HL-60/S4 (cell line): ENCODE measurements around the gene PAPLN.

Experiments used
- in situ Hi-C: fragments of 300-500 bp; cut with MboI; formaldehyde crosslinking; loops from 2 replicates; pipeline ENCODE4 v1.14.3; 2022; ENCODE audit warnings: low sequenced_read_pairs

PAPLN gene

DNA sequence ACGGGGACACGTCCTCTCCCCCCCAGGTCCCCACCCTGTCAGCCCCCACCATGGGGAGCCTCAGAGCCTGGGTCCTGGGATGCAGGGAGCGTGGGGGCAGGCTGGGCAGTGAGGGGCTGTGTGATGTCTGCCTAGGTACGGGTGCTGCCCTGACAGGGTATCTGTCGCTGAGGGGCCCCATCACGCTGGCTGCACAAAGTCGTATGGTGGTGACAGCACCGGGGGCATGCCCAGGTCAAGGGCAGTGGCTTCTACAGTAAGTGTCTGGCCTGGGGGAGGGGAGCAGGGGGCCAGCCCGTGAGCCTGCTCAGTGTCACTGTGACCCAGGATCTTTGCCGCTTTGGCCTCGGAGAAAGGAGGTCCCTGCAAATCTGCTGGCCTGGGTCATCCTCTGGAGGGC lies 23.3 kb downstream of the PAPLN start:
- in situ Hi-C loops, result no loop called here

DNA sequence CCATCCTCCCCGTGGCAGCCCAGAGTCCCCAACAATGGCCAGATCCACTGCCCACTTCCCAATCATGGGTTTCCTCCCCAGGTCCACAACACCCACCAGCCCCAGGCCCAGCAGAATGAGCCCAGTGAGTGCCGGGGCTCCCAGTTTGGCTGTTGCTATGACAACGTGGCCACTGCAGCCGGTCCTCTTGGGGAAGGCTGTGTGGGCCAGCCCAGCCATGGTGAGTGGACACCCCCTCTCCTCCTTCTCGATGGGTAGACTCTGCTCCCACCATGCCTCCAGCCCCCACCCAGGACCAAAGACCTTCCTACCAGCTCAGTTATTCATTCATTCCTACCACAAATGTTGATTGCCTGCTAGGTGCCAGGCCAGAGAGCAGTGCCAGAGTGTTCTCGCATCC lies 23.8 kb downstream of the PAPLN start:
- in situ Hi-C loops, result no loop called here

GRCh38 chr14:73261520-73262426 lies 24.5 kb downstream of the PAPLN start:
- in situ Hi-C loops, result no loop called here

DNA sequence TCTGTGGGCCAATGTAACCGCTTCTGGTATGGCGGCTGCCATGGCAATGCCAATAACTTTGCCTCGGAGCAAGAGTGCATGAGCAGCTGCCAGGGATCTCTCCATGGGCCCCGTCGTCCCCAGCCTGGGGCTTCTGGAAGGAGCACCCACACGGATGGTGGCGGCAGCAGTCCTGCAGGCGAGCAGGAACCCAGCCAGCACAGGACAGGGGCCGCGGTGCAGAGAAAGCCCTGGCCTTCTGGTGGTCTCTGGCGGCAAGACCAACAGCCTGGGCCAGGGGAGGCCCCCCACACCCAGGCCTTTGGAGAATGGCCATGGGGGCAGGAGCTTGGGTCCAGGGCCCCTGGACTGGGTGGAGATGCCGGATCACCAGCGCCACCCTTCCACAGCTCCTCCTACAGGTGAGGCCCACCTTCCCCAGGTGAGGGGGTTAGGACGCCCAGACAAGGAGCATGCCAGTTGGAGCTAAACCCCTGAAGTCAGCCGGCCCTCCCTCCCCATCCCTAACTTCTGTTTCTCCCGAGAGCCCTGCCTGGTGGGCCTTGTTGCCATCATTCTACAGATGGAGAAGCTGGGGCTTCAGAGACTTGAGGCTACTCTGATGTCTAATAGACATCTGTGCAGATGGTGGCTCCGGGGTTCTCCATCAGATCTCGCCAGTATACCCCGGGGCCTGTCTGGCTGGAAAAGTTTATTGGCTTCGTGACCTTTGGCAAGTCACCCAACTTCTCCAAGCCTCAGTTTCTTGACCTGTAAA lies 25.3 kb downstream of the PAPLN start:
- in situ Hi-C loops, result no loop called here

DNA sequence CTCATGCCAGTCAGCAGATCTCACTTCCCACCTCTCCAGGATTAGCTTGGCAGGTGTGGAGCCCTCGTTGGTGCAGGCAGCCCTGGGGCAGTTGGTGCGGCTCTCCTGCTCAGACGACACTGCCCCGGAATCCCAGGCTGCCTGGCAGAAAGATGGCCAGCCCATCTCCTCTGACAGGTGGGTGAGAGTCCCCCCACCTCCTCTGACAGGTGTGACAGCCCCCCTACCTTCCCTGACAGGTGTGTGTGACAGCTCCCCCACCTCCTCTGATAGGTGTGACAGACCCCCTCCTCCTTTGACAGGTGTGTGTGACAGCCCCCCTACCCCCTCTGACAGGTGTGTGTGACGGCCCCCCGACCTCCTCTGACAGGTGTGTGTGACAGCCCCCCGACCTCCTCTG lies 26.3 kb downstream of the PAPLN start:
- in situ Hi-C loops, result no loop called here

DNA sequence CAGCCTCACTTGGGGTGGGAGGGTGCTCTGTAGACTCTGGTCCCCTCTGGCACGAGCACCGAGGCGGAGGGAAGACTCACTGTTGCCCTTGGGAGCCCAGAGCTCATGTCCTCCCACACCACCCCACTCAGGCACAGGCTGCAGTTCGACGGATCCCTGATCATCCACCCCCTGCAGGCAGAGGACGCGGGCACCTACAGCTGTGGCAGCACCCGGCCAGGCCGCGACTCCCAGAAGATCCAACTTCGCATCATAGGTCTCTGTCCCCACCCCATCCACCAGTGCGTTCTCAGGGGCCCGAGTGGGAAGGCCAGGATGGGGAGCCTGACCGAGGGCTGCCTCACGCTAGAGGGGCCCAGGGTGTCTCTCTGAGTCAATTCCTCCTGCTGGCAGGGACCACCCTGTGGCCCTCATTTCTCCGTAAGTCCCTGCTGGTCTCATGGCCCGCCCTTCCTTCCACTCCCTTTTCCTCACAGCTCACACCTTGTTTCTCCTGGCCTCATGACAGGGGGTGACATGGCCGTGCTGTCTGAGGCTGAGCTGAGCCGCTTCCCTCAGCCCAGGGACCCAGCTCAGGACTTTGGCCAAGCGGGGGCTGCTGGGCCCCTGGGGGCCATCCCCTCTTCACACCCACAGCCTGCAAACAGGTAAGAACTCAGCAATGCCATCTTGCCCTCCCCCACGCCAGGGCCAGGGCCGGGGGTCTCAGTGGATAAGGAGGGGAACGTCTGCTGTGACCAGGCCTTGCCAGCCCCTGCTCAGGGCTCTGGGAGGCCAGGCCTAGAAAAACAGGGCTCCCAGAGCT lies 27.0 kb downstream of the PAPLN start:
- in situ Hi-C loops, result no loop called here

DNA sequence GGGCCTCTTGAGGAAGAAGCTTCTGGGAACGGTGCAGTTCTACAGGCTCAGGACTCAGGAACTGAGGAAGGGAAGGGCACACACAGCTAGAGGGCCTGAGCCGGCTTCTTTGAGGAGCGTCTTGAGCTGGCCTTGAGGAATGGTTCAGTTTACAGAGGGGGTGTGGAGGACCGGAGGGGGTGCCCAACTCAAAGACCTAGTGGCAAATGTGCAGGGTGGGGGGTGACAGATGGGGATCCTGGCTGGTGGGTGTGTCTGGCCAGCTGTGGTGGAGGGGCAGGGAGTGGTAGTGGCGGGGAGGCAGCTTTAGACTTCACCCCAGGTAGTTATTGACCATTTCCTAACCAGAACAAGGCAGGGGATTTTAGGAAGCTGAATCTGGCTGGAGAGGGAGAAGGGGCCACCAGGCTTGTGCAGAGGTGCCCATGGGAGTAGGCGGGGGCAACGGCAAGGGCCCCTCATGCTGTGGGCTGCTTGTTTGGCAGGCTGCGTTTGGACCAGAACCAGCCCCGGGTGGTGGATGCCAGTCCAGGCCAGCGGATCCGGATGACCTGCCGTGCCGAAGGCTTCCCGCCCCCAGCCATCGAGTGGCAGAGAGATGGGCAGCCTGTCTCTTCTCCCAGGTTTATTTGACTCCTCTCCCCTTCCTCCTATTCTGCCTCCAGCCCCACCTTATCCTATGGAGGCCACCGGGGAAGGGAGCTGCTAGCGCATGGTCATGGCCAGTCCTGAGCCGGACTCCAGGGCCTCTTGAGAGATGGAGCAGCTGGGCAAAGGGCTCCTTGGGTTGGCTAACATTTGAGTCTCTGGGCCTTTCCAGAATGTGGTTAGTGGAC lies 27.8 kb downstream of the PAPLN start:
- in situ Hi-C loops, result no loop called here

- in situ Hi-C loops, result no loop called here
Observed at GRCh38 chr14:73265721-73266046, 28.4 kb downstream of the PAPLN start.

GRCh38 chr14:73266317-73266716 lies 29.0 kb downstream of the PAPLN start:
- in situ Hi-C loops, result no loop called here

DNA sequence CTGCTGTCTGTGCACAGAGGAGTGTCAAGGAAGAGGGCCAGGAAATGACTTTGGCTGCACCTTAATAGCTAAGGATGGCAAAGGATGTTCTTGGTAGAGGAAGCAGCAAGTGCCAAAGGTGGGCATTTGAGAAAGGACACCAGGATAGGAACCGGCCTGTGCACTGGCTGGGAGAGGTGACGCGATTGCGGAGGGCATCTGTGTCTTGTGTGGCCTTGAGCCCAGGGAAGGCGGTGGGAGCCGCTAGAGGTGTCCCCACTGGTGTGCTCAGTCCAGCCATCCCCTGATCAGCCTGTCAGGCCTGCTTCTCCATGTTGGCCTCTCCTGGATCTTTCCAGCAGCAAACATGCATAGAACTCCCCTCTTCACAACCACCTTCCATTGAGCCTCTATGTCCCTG lies 30.2 kb downstream of the PAPLN start:
- in situ Hi-C loops, result no loop called here

GRCh38 chr14:73269729-73270531 lies 32.6 kb downstream of the PAPLN start:
- in situ Hi-C loops, result no loop called here

GRCh38 chr14:73272393-73272792 lies 35.1 kb downstream of the PAPLN start:
- in situ Hi-C loops, result no loop called here

DNA sequence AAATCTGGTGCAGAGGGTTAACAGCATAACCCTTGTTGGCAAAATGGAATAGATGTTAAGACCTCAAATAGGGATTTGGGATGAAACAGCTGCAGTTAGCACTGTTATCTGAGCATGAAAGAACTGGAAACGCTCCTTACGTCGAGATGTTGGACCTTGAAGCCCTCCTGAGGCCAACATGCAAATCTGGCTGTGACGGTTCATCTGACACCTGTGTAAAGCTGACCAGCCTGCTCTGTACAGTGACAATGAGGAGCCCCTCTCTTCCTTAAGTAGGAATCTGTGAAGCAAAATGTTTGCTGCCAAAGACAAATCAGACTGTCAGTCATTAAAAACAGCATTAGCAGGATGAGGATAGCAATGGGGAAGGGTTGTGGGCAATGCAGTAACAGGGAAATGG lies 36.5 kb downstream of the PAPLN start:
- in situ Hi-C loops, result no loop called here

DNA sequence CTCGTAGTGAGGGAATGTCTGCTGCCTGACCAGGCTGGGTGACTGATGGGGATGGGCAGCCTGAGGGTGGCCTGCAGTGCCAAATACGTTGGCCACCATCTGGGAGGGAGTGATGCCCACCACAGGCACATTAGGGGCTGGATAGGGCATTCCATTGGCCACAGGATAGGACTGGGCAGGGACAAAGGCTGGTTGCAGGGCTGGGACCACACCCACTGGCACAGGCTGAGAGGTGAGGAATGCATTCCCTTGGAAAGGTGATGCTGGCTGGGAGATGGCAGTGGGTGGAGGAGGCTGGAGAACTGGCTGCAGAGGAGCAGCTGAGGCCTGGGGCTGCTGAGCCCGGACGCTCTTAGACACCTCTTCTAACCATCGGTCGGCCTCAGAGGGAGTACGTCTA lies 39.5 kb downstream of the PAPLN start:
- in situ Hi-C loops, result no loop called here

DNA sequence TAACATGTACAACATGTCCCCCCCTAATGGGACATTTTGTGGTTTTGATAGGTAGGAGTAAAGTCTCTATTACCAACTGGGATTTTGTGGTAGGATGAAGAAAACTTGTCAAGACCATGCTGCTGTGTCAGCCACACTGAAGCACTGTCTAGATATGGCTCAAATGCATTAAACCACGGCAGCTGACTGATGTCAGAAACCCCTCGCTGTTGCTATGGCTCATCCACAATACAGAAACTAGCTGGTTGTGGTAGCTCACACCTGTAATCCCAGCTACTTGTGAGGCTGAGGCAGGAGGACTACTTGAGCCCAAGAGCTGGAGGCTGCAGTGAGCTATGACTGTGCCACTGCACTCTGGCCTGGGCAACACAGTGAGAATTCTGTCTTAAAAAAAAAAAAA lies 40.1 kb downstream of the PAPLN start:
- in situ Hi-C loops, result no loop called here

- in situ Hi-C loops, result no loop called here
Observed at GRCh38 chr14:73280903-73281302, 43.6 kb downstream of the PAPLN start.

GRCh38 chr14:73283608-73284379 lies 46.5 kb downstream of the PAPLN start:
- in situ Hi-C loops, result no loop called here

DNA sequence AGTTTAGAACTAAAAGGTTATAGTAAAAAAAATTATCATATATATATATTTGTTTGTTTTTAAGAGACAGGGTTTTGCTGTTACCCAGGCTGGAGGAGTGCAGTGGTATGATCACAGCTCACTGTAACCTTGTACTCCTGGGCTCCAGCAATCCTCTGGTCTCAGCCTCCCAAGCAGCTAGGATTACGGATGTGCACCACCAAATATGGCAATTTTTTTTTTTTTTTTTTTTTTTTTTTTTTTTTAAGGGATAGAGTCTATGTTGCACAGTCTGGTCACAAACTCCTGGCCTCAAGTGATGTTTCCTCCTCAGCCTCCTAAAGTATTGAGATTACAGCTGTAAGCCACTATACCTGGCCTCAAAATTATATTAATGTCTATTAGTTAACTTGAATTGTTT lies 48.7 kb downstream of the PAPLN start:
- in situ Hi-C loops, result no loop called here

GRCh38 chr14:73286598-73286997 lies 49.3 kb downstream of the PAPLN start:
- in situ Hi-C loops, result no loop called here
